Measurements from ENCODE around the gene SUGP2.

DNA sequence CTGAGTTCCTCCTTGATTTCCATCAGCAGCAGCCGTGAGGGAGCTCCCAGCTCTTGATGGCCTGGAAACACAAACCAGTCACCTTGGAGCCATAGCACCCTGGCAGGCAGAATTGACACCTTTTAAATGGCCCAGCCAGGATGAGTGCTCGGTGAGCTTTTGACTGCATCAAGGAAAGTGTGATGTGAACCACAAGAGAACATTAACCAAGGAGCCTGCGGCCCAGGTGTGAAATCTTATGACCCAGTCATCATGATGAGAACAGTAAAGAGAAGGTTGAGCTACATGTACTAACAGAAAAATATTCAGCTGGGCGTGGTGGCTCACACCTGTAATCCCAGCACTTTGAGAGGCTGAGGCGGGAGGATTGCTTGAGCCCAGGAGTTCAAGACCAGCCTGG is 22.8 kb downstream of the SUGP2 start:
- no peak for TF ChIP-seq POLR2A (IDR thresholded peaks at IDR 0.05)
- TF ChIP-seq, protein P1, sequence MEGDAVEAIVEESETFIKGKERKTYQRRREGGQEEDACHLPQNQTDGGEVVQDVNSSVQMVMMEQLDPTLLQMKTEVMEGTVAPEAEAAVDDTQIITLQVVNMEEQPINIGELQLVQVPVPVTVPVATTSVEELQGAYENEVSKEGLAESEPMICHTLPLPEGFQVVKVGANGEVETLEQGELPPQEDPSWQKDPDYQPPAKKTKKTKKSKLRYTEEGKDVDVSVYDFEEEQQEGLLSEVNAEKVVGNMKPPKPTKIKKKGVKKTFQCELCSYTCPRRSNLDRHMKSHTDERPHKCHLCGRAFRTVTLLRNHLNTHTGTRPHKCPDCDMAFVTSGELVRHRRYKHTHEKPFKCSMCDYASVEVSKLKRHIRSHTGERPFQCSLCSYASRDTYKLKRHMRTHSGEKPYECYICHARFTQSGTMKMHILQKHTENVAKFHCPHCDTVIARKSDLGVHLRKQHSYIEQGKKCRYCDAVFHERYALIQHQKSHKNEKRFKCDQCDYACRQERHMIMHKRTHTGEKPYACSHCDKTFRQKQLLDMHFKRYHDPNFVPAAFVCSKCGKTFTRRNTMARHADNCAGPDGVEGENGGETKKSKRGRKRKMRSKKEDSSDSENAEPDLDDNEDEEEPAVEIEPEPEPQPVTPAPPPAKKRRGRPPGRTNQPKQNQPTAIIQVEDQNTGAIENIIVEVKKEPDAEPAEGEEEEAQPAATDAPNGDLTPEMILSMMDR (IDR thresholded peaks at IDR 0.05), result no peak

All from adrenal gland (tissue), 5 donors.